Measurements from ENCODE around the gene PICK1. TPM values are rescaled to one million over a fixed set of nuclear protein-coding genes. Genes with fewer than 3 reads are reported as not detected.
A peak's percentile ranks its signal among the peaks of the same experiment; 100 is the strongest.

Gene PICK1
- total RNA-seq, 1 donor, result 6.5 TPM

DNA sequence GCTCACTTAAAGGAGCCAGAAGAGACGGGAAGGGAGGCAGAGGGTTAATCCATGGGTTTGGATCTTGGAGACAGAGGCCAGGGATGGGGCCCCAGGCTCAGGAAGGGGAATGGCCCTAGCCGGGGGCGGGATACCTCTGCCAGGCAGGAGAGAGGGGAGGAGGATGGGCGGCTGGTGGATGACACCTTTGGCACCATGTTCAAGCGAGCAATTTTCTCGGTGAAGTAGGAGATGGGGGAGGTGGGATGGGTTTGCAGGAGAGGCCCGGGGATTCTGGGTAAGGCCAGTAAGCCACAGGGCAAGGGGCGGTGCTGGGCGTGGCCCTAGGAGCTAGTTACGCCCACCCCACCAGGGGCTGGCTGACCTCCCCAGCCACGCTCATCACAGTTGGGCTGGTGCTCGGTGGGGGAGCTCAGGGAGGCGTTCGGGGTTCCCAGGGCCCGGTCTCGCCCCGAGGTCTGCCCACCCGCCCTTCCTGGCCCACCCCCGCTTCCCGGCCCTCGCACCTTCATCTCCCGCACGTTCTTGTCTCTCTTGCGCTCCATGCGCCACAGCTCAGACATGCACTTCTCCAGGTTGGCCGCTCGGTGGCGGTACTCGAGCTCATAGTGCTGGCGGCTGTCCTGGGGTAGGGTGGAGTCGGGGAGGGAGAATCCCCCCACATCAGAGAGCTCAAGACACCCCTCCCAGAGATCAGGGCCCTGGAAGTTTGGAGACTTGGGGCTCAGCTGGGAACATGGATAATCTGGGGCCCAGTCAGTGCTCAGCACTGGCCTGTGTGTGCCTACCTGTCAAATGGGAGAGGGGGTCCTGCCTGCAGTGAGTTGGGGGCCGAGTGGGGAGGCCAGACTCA lies 40.6 kb downstream of the PICK1 start:
- no peak overlapping the region for H3K4me3 ChIP-seq (ENCODE audit: low read depth, low read length)
- peak; percentile 15 for DNase-seq (ENCODE audit: low read depth)
- TF ChIP-seq, protein P1, sequence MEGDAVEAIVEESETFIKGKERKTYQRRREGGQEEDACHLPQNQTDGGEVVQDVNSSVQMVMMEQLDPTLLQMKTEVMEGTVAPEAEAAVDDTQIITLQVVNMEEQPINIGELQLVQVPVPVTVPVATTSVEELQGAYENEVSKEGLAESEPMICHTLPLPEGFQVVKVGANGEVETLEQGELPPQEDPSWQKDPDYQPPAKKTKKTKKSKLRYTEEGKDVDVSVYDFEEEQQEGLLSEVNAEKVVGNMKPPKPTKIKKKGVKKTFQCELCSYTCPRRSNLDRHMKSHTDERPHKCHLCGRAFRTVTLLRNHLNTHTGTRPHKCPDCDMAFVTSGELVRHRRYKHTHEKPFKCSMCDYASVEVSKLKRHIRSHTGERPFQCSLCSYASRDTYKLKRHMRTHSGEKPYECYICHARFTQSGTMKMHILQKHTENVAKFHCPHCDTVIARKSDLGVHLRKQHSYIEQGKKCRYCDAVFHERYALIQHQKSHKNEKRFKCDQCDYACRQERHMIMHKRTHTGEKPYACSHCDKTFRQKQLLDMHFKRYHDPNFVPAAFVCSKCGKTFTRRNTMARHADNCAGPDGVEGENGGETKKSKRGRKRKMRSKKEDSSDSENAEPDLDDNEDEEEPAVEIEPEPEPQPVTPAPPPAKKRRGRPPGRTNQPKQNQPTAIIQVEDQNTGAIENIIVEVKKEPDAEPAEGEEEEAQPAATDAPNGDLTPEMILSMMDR (IDR thresholded peaks at IDR 0.05; ENCODE audit: insufficient read depth, low read length), result peak; percentile 48

DNA sequence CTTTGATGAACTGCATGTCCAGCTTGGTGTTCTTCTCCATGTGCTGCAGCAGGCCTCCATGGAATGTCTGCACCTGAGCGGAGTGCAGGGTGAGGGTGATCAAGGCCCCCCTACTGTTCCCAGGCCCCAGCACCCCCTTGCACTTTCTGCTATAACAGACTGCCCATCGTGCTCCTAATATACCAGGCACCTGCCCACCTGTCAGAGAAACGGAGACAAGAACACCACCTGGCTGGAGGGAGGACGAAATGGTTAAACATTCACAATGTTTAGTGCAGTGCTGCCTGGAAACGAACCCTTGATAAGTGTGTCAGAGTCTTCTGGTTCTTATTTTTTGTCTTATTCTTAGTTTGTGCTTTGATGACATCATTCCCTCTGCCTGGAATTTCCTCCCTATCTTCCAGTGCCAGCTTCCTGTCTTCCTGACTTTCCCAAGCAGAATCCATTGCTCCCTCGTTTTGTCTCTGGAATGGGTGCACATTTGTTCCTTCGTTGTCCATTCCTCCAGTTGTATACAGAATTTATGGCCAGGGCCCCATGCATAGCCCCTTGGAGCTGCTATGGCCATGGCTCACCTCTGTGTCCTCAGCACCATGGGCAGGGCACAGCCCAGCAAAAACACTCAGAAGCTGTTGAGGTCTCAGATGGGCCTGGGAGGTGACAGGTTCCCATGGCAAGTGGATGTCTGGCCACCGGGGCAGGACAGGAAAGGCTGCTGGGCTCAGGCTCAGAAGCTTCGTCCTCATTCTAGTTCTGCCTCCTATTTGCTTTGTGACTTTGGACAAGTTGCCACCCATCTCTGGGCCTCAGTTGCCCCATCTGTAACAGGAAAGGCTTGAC lies 41.4 kb downstream of the PICK1 start:
- DNase-seq (ENCODE audit: low read depth), result peak; percentile 81
- no peak overlapping the region for H3K4me3 ChIP-seq (ENCODE audit: low read depth, low read length)
- TF ChIP-seq, protein P1 (IDR thresholded peaks at IDR 0.05; ENCODE audit: insufficient read depth, low read length), result no peak

DNA sequence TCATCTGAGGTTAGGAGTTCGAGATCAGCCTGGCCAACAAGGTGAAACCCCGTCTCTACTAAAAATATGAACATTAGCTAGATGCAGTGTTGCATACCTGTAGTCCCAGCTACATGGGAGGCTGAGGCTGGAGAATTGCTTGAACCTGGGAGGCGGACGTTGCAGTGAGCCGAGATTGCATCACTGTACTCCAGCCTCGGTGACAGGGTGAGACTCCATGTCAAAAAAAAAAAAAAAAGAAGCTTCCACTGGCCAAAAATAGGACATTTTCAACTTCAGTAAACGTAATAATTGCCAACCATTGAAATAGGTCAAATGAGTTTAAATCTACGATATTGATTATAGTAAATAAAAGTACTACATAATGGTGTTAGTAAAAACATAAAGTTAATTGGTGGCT lies 46.4 kb downstream of the PICK1 start:
- TF ChIP-seq, protein P1 (IDR thresholded peaks at IDR 0.05; ENCODE audit: insufficient read depth, low read length), result no peak
- H3K4me3 ChIP-seq (ENCODE audit: low read depth, low read length), result no peak overlapping the region
- no peak for DNase-seq (ENCODE audit: low read depth)

- peak; percentile 12 for DNase-seq (ENCODE audit: low read depth)
- TF ChIP-seq, protein P1 (IDR thresholded peaks at IDR 0.05; ENCODE audit: insufficient read depth, low read length), result peak; percentile 35
- H3K4me3 ChIP-seq (ENCODE audit: low read depth, low read length), result no peak overlapping the region
Observed at GRCh38 chr22:38104084-38104483, 46.9 kb downstream of the PICK1 start.

DNA sequence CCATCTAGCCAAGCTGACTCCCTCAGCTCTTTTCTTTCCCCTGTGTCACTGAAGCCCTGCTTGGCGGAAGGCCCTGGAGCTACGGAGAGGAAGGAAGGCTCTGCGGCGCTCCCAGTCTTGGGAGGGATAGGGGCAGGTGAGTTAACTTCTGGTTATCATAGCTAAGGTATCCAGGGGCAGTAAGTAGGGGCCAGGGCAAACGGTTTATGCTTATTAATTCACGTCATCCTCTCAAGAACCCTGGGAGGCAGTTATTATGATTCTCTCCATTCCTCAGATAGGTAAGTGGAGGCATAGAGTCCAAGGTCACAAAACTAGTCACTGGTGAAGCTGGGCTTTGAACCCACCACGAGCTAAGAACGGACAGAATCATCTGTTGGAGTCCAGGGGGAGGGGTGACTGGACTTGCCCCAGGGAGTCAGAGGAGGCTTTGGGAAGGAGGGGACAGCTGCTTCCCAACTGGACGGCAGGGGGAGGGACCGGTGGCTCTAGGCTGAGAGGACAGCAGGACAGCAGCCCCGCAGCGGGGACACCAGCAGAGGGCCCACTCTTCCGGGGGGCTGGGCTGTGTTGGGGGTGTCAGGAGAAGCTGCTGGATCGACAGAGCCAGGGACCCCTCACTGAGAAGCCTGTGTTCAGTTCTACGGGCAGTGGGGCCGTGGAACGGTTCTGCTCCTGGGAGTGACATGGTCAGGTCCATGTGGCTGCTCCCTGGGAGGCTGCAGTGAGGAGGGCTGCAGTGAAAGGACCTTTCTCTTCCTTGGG lies 49.8 kb downstream of the PICK1 start:
- TF ChIP-seq, protein P1 (IDR thresholded peaks at IDR 0.05; ENCODE audit: insufficient read depth, low read length), result no peak
- no peak overlapping the region for H3K4me3 ChIP-seq (ENCODE audit: low read depth, low read length)
- DNase-seq (ENCODE audit: low read depth), result no peak

Data from fibroblast of the aortic adventitia (primary cell).